Adrenal gland (tissue), 12 donors: Measurements from ENCODE around the gene ADCY2. TPM values are rescaled to one million over a fixed set of nuclear protein-coding genes. Genes with fewer than 3 reads are reported as not detected.

Source experiments
- DNase-seq, 7 donors: peaks; one replicate each; pipeline ENCODE4 v3.0.0-alpha.2; 2019 to 2020
- H3K27ac ChIP-seq, 5 donors: fragments of 200-600 bp; sonication (generic) in 4 of 5; 1 replicate in 3 of 5; 2 replicates in 2 of 5; pipeline versions ENCODE4 v1.5.1 to v1.8.0; 2016 to 2020; ENCODE audit warnings: mild to moderate bottlenecking in 1 of 5
- H3K27me3 ChIP-seq: fragments of 200-600 bp; 2 replicates; pipeline ENCODE4 v1.8.0; 2021
- H3K36me3 ChIP-seq, 2 donors: fragments of 200-600 bp; replicated peaks in 1 of 2; 1 replicate in 1 of 2; 2 replicates in 1 of 2; pipeline versions ENCODE4 v1.5.1 to v1.8.0; 2018 to 2022
- H3K4me1 ChIP-seq, 2 donors: fragments of 200-600 bp; replicated peaks in 1 of 2; 1 replicate in 1 of 2; 2 replicates in 1 of 2; pipeline versions ENCODE4 v1.5.1 to v1.8.0; 2018 to 2021
- H3K4me3 ChIP-seq, 4 donors: fragments of 200-600 bp; sonication (generic) in 3 of 4; one replicate each; pipeline ENCODE4 v1.5.1; 2016 to 2018
- H3K9me3 ChIP-seq, 3 donors: fragments of 200-600 bp; sonication (generic) in 1 of 3; replicated peaks in 1 of 3; 1 replicate in 2 of 3; 2 replicates in 1 of 3; pipeline versions ENCODE4 v1.5.1 to v1.8.0; 2016 to 2021
- CTCF ChIP-seq, 6 experiments: fragments of 450-650 bp in 4 of 6; fragments of 200-600 bp in 2 of 6; sonication (generic) in 1 of 6; IDR thresholded peaks; 1 replicate in 5 of 6; 2 replicates in 1 of 6; pipeline versions ENCODE4 v1.5.1 to v1.8.0; 2016 to 2021; ENCODE audit warnings: antibody characterized with exemption in 6 of 6, mild to moderate bottlenecking in 2 of 6, moderate library complexity in 1 of 6
- POLR2A ChIP-seq, 2 donors: fragments of 450-650 bp; IDR thresholded peaks; one replicate each; pipeline ENCODE4 v1.6.1; 2017; ENCODE audit warnings: antibody characterized with exemption in 2 of 2, mild to moderate bottlenecking in 2 of 2, moderate library complexity in 1 of 2
- WGBS, 4 donors: extraction: QIAGEN DNeasy Blood & Tissue Kit in 2 of 4; methylation state at CpG; one replicate each; pipeline versions ENCODE4 v1.1.5 to v1.1.7; 2013 to 2017; 5-methylcytosine and 5-hydroxymethylcytosine counted together
- intact Hi-C, 2 donors: fragments of 100-400 bp; cut with DNase I; formaldehyde crosslinking; loops; one replicate each; pipeline versions ENCODE4 v1.14.1 to v1.15.0; 2022 to 2023
- polyA plus RNA-seq, 3 donors: library from polyadenylated mRNA; stranded (reverse); fragments of 200-250 nt in 2 of 3; fragments of 350-450 nt in 1 of 3; fragmentation: Illumina TruSeq in 1 of 3; extraction: RNeasy Lipid Tissue Mini Kit (QIAGEN cat#74804) in 1 of 3; gene quantifications; one replicate each; pipeline ENCODE4 v1.2.3, GENCODE V29; 2013 to 2014
- total RNA-seq, 9 donors: library from RNA; depleted of rRNA in 4 of 9; stranded (reverse); fragments of >200 nt in 4 of 9; fragments of 120-200 nt in 1 of 9; fragmentation: NEBNext Ultra II Directional in 1 of 9; extraction: Animal tissue kit (Norgen Biotek cat#: 25700) in 1 of 9; gene quantifications; one replicate each; pipeline versions ENCODE4 v1.1.0 to v1.2.4, GENCODE V29; 2013 to 2023
- donor health status: healthy with polysubstance abuse.
- donor health status: Bipolar disorder and iron deficiency.
- donor health status: DM: yes; HTN: yes; CAD: no.
- donor health status: DM: no; HTN: no; CAD: no.
- donor health status: DM: no; HTN: no; CAD: no.
- donor health status: DM: yes; HTN: yes; CAD: no.

Gene ADCY2
- total and polyA plus RNA-seq, 12 donors: 0.85 to 6.6 (median 2.3) TPM

GRCh38 chr5:7825630-7826029 lies 429.7 kb downstream of the ADCY2 start:
- intact Hi-C loops: no loop called here
- 76 to 86% (median 84%) methylated on average over 8 to 11 of the region's 11 CpGs for WGBS, 4 donors

GRCh38 chr5:7827610-7828009 lies 431.7 kb downstream of the ADCY2 start:
- no peak overlapping the region for H3K27ac ChIP-seq
- no peaks in the 10 kb centered on the region for H3K36me3 ChIP-seq
- 77 to 81% (median 79%) methylated on average over 6 of the region's 6 CpGs for WGBS, 4 donors
- TF ChIP-seq CTCF (IDR thresholded peaks at IDR 0.05): no peak
- no peak for TF ChIP-seq POLR2A (IDR thresholded peaks at IDR 0.05)
- no peak overlapping the region for H3K4me3 ChIP-seq
- DNase-seq: no peak
- intact Hi-C loops: no loop called here
- no peaks in the 10 kb centered on the region for H3K9me3 ChIP-seq
- no peaks in the 10 kb centered on the region for H3K27me3 ChIP-seq
- no peaks in the 10 kb centered on the region for H3K4me1 ChIP-seq

More at GRCh38 chr5:7825630-7826029, 429.7 kb downstream of the ADCY2 start:
- DNase-seq: no peak
- Histone ChIP-seq H3K9me3 (no peaks in the 10 kb centered on the region), H3K27ac (no peak overlapping the region), H3K27me3 (no peaks in the 10 kb centered on the region), H3K4me3 (no peak overlapping the region), H3K4me1 (no peaks in the 10 kb centered on the region), H3K36me3 (no peaks in the 10 kb centered on the region)
- TF ChIP-seq POLR2A (IDR thresholded peaks at IDR 0.05) (no peak), CTCF (IDR thresholded peaks at IDR 0.05) (no peak)

GRCh38 chr5:7828269-7828668 lies 432.3 kb downstream of the ADCY2 start:
- no peaks in the 10 kb centered on the region for H3K4me1 ChIP-seq
- intact Hi-C loops: no loop called here
- H3K9me3 ChIP-seq: no peaks in the 10 kb centered on the region
- WGBS, 4 donors: 56 to 78% (median 69%) methylated on average over 10 of the region's 10 CpGs
- no peak overlapping the region for H3K4me3 ChIP-seq
- H3K27ac ChIP-seq: no peak overlapping the region
- DNase-seq: peak in 2 of 7 donors; percentile 16 to 20
- H3K36me3 ChIP-seq: no peaks in the 10 kb centered on the region
- no peaks in the 10 kb centered on the region for H3K27me3 ChIP-seq
- TF ChIP-seq POLR2A (IDR thresholded peaks at IDR 0.05) (no peak), CTCF (IDR thresholded peaks at IDR 0.05) (no peak)

GRCh38 chr5:7834982-7835381 lies 439.0 kb downstream of the ADCY2 start:
- Histone ChIP-seq H3K36me3 (no peaks in the 10 kb centered on the region), H3K4me3 (no peak overlapping the region), H3K9me3 (no peaks in the 10 kb centered on the region), H3K27ac (no peak overlapping the region), H3K4me1 (no peaks in the 10 kb centered on the region), H3K27me3 (no peaks in the 10 kb centered on the region)
- WGBS, 4 donors: 81 to 88% (median 82%) methylated on average over 4 of the region's 4 CpGs
- no peak for DNase-seq
- intact Hi-C loops: no loop called here
- TF ChIP-seq CTCF (IDR thresholded peaks at IDR 0.05): no peak
- TF ChIP-seq POLR2A (IDR thresholded peaks at IDR 0.05): no peak
